ENCODE data around the gene ZNF177.
"Not testable (repeated sequence)": the region's sequence is repeated elsewhere in the genome, so short reads cannot be mapped to it uniquely, and the experiment has no call there.

The ZNF177 gene

GRCh38 chr19:9362905-9363304 lies at the start of gene ZNF177:
TSS of gene ZNF177 (plus strand) at chr19:9363013. CDS start at chr19:9378312, 15,299 bp downstream.
- no peak for DNase-seq (ENCODE audit: low spot score)

GRCh38 chr19:9313756-9314155 lies 49.1 kb upstream of the ZNF177 start:
- DNase-seq (ENCODE audit: low spot score) = no peak

GRCh38 chr19:9321338-9321737 lies 41.5 kb upstream of the ZNF177 start:
- no peak for DNase-seq (ENCODE audit: low spot score)

GRCh38 chr19:9321756-9322155 lies 41.1 kb upstream of the ZNF177 start:
- DNase-seq (ENCODE audit: low spot score) = not testable (repeated sequence)

GRCh38 chr19:9322201-9322600 lies 40.6 kb upstream of the ZNF177 start:
- DNase-seq (ENCODE audit: low spot score) = not testable (repeated sequence)

GRCh38 chr19:9323557-9323918 lies 39.3 kb upstream of the ZNF177 start:
- DNase-seq (ENCODE audit: low spot score) = peak; percentile 87

GRCh38 chr19:9323919-9324583 lies 38.8 kb upstream of the ZNF177 start, which contains the start of gene ZNF559:
TSS of gene ZNF559 (plus strand) at chr19:9324179. CDS start at chr19:9338550, 14,371 bp downstream.
- peak; percentile 95 for DNase-seq (ENCODE audit: low spot score)

- DNase-seq (ENCODE audit: low spot score) = no peak
Measured at GRCh38 chr19:9324584-9324962, 38.2 kb upstream of the ZNF177 start.

GRCh38 chr19:9329999-9330398 lies 32.8 kb upstream of the ZNF177 start:
- DNase-seq (ENCODE audit: low spot score) = no peak

- DNase-seq (ENCODE audit: low spot score) = no peak
Measured at GRCh38 chr19:9342610-9343304, 20.1 kb upstream of the ZNF177 start.

GRCh38 chr19:9345005-9345404 lies 17.8 kb upstream of the ZNF177 start:
- DNase-seq (ENCODE audit: low spot score) = no peak

- DNase-seq (ENCODE audit: low spot score) = no peak
Measured at GRCh38 chr19:9348253-9348652, 14.6 kb upstream of the ZNF177 start.

- DNase-seq (ENCODE audit: low spot score) = no peak
Measured at GRCh38 chr19:9348671-9349070, 14.1 kb upstream of the ZNF177 start.

- DNase-seq (ENCODE audit: low spot score) = no peak
Measured at GRCh38 chr19:9352505-9352904, 10.3 kb upstream of the ZNF177 start.

GRCh38 chr19:9353011-9353410 lies 9.8 kb upstream of the ZNF177 start:
- DNase-seq (ENCODE audit: low spot score) = no peak

- no peak for DNase-seq (ENCODE audit: low spot score)
Measured at GRCh38 chr19:9354651-9355050, 8.2 kb upstream of the ZNF177 start.

- DNase-seq (ENCODE audit: low spot score) = peak; percentile 11
Measured at GRCh38 chr19:9370738-9371619, 8.2 kb downstream of the ZNF177 start.

- no peak for DNase-seq (ENCODE audit: low spot score)
Measured at GRCh38 chr19:9381361-9381785, 18.6 kb downstream of the ZNF177 start.

GRCh38 chr19:9406798-9407352 lies 44.1 kb downstream of the ZNF177 start:
- DNase-seq (ENCODE audit: low spot score) = no peak

GRCh38 chr19:9407827-9408226 lies 45.0 kb downstream of the ZNF177 start:
- no peak for DNase-seq (ENCODE audit: low spot score)

GRCh38 chr19:9413240-9413954 lies 50.6 kb downstream of the ZNF177 start:
- DNase-seq (ENCODE audit: low spot score) = no peak

- DNase-seq (ENCODE audit: low spot score) = no peak
Measured at GRCh38 chr19:9427941-9428340, 65.1 kb downstream of the ZNF177 start.

All from SW480 (cell line).